ENCODE data around the gene BCAS3. TPM values are rescaled to one million over a fixed set of nuclear protein-coding genes. Genes with fewer than 3 reads are reported as not detected.
"Not testable (repeated sequence)": the region's sequence is repeated elsewhere in the genome, so short reads cannot be mapped to it uniquely, and the experiment has no call there.

The BCAS3 gene
- polyA plus RNA-seq, 3 donors from 2014 or later, result 26.3 to 53.8 (median 50.1) TPM

DNA sequence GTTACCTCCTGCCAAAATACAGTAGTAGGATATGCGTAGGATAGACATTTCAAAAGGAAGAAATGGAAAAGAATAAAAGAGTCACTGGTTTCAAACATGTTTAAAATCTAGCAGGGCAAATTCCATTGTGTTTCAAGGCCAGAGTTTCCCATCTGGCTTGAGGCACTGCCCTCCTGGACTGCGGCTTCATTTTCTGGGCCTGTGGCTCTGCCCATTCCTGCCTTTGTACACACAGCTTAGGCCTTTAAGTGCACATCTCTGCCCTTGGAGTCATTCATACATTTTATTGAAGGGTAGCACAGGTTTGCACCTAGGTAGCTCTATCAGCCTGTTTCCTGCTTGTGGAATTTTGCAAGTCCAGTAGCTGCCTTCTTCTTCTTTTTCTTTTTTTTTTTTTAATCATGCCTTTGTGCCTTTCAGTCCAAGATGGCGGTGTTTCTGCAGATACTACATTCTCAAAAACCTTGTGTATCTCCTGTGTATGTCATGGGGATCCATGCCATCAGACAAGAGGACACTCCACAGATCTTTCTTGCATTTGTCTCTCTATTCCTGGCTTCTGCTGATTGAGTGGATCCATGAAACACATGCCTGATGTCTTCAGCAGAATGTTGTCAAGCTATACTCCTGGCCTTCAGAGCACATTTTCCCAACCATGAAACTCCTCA lies 282.9 kb downstream of the BCAS3 start:
- H3K27ac Mint-ChIP-seq, result peak overlapping the region in 1 of 6 donors; percentile 33
- DNase-seq, result no peak
- H3K27me3 Mint-ChIP-seq (ENCODE audit: low read depth in 3 of 3), result peaks cover 0 to 2% (median 0%) of the 10 kb centered on the region in 3 donors
- H3K9me3 Mint-ChIP-seq, result peaks cover 0 to 3% (median 0%) of the 10 kb centered on the region in 6 donors
- H3K36me3 Mint-ChIP-seq, result peaks cover 10 to 38% (median 12%) of the 10 kb centered on the region in 3 donors
- peaks cover 0 to 2% of the 10 kb centered on the region in 2 donors for H3K4me1 Mint-ChIP-seq
- H3K4me3 Mint-ChIP-seq, result no peak overlapping the region

- Mint-ChIP-seq H3K27ac (no peak overlapping the region), H3K27me3 (ENCODE audit: low read depth in 3 of 3) (peaks cover 0 to 2% (median 2%) of the 10 kb centered on the region in 3 donors), H3K4me3 (no peak overlapping the region), H3K9me3 (peaks cover 3 to 13% (median 7%) of the 10 kb centered on the region in 6 donors), H3K36me3 (peaks cover 22 to 40% (median 22%) of the 10 kb centered on the region in 3 donors), H3K4me1 (peaks cover 0 to 2% of the 10 kb centered on the region in 2 donors)
- no peak for DNase-seq
Measured at GRCh38 chr17:60964160-60964559, 286.5 kb downstream of the BCAS3 start.

GRCh38 chr17:60968266-60968665 lies 290.6 kb downstream of the BCAS3 start:
- no peak overlapping the region for H3K27ac Mint-ChIP-seq
- H3K4me3 Mint-ChIP-seq, result no peak overlapping the region
- H3K27me3 Mint-ChIP-seq (ENCODE audit: low read depth in 3 of 3), result peaks cover 0 to 3% (median 0%) of the 10 kb centered on the region in 3 donors
- no peak for DNase-seq
- no peaks in the 10 kb centered on the region for H3K4me1 Mint-ChIP-seq
- peaks cover 2 to 13% (median 7%) of the 10 kb centered on the region in 6 donors for H3K9me3 Mint-ChIP-seq
- peaks cover 12 to 25% (median 12%) of the 10 kb centered on the region in 3 donors for H3K36me3 Mint-ChIP-seq

DNA sequence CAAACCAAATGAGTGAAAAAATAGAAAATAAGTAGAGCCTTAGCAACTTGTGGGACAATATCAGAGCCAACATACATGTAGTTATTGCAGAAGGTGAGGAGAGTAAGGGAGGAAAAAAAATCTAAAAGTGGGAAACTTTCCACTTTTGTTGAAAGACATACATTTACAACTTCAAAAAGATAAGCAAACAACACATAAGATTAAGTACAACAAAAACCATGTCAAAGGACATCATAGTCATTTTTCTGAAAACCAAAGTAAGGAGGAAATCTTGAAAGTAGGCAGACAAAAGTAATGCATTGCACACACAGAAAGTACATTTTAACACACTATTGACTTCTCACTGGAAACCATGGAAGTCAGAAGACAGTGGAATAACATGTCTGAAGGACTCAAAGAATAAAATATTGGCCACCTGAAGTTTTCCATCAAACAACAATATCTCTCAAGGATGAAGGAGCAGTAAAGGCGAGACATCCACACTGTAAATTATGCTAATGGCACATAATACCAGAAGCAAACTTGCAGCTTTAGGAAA lies 291.9 kb downstream of the BCAS3 start:
- H3K9me3 Mint-ChIP-seq, result peaks cover 2 to 13% (median 6%) of the 10 kb centered on the region in 6 donors
- H3K36me3 Mint-ChIP-seq, result peaks cover 9 to 17% (median 12%) of the 10 kb centered on the region in 3 donors
- peaks cover 0 to 3% (median 0%) of the 10 kb centered on the region in 3 donors for H3K27me3 Mint-ChIP-seq (ENCODE audit: low read depth in 3 of 3)
- no peaks in the 10 kb centered on the region for H3K4me1 Mint-ChIP-seq
- no peak overlapping the region for H3K27ac Mint-ChIP-seq
- DNase-seq, result no peak
- no peak overlapping the region for H3K4me3 Mint-ChIP-seq

DNA sequence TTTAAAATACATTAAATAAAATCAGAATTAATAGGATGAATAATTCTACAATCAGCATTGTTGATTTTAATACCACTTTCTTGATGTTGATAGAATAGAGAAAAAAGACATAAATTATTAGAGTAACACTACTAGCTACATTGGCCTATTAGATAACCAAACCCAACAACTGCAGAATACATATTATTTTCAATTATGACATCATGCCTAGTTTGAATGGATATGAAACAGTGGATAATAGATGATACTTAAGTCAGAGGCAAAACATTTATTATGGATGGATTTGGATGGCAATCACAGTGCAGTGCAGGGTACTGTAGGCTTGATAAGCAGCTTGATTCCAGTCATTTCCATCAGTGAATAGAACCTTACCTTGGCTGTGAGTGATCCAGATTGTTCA lies 293.1 kb downstream of the BCAS3 start:
- Mint-ChIP-seq H3K27me3 (ENCODE audit: low read depth in 3 of 3) (peaks cover 0 to 3% (median 0%) of the 10 kb centered on the region in 3 donors), H3K9me3 (peaks cover 0 to 13% (median 6%) of the 10 kb centered on the region in 6 donors), H3K4me3 (no peak overlapping the region), H3K4me1 (no peaks in the 10 kb centered on the region), H3K27ac (no peak overlapping the region), H3K36me3 (peaks cover 9 to 12% (median 12%) of the 10 kb centered on the region in 3 donors)
- DNase-seq, result no peak

DNA sequence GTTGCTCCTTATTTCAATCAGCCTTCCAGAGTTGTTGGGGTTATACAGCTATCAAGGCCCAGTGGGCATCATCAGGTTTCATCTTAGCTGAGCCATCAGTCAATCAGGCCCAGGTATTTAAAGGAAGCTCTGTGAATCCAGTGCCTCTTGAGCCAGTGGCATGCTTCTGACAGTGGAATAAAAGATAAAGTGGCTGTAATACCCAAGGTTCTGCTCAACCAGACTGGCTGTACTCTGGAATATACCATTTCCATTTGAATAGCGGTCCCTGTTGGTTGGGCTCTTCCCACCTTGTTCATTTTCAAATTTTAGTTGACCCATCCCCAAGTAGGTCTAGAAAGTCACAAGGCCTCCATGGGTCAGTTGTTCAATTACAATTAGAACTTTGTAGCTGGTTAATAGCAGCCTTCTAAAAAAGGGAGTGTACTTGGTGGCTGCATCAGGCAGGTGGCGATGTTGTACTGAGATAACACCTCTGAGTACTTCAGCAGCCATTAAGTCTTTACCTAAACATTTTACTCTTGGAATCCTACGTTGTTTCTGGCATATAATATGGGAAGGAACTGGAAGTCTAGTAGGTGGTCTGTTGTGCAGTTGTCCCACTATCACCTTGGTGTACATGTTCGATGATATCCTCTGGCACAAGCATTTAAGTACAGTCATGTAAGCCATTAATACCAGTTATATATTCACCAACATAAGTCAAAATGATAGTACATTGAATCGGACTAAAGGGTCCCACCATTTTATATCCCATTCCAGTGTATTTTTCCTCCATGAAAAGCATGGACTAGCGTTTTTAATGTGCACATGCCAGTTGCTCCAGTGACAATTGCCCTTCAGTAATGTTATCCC lies 294.1 kb downstream of the BCAS3 start:
- H3K27ac Mint-ChIP-seq, result no peak overlapping the region
- no peaks in the 10 kb centered on the region for H3K4me1 Mint-ChIP-seq
- peaks cover 0 to 13% (median 6%) of the 10 kb centered on the region in 6 donors for H3K9me3 Mint-ChIP-seq
- H3K36me3 Mint-ChIP-seq, result peaks cover 5 to 12% (median 9%) of the 10 kb centered on the region in 3 donors
- peak; percentile 19 to 34 (median 26) for DNase-seq
- H3K4me3 Mint-ChIP-seq, result no peak overlapping the region
- peaks cover 0 to 3% (median 0%) of the 10 kb centered on the region in 3 donors for H3K27me3 Mint-ChIP-seq (ENCODE audit: low read depth in 3 of 3)

DNA sequence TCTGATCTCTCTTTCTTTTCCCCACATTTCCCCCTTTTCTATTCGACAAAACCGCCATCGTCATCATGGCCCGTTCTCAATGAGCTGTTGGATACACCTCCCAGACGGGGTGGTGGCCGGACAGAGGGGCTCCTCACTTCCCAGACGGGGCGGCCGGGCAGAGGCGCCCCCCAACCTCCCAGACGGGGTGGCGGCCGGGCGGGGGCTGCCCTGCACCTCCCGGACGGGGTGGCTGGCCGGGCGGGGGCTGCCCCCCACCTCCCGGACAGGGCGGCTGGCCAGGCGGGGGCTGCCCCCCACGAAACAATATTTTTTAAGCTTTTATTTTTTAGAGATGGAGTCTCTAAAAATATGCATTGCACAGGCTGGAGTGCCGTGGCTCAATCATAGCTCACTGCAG lies 299.2 kb downstream of the BCAS3 start:
- H3K4me3 Mint-ChIP-seq; H3K9me3 Mint-ChIP-seq; H3K36me3 Mint-ChIP-seq; H3K27ac Mint-ChIP-seq; H3K27me3 Mint-ChIP-seq (ENCODE audit: low read depth in 3 of 3); H3K4me1 Mint-ChIP-seq; DNase-seq: not testable (repeated sequence)

DNA sequence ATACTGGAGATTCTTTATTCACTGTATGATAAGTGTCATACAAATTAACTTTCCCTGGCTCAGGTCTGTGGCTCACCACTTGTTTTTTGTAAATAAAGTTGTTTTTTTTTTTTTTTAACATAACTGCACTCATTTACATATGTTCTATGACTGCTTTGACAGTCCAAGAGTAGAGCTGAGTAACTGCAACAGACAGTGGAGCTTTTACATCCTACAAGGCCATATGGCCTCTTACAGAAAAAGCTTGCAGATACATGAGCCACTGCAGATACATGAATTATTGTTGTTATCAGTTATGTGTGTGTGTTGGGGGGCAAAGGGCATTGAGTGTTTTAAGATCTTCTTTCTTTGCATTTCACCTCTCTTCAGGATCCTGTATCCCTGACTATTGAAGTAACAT lies 311.7 kb downstream of the BCAS3 start:
- Mint-ChIP-seq H3K27me3 (ENCODE audit: low read depth in 3 of 3) (peaks cover 0 to 4% (median 2%) of the 10 kb centered on the region in 3 donors), H3K36me3 (peaks cover 0 to 3% (median 0%) of the 10 kb centered on the region in 3 donors), H3K27ac (no peak overlapping the region), H3K4me3 (no peak overlapping the region), H3K9me3 (no peaks in the 10 kb centered on the region), H3K4me1 (no peaks in the 10 kb centered on the region)
- no peak for DNase-seq

- Mint-ChIP-seq H3K4me3 (no peak overlapping the region), H3K9me3 (no peaks in the 10 kb centered on the region), H3K36me3 (peaks cover 0 to 3% (median 0%) of the 10 kb centered on the region in 3 donors), H3K27ac (no peak overlapping the region), H3K27me3 (ENCODE audit: low read depth in 3 of 3) (peaks cover 0 to 4% (median 2%) of the 10 kb centered on the region in 3 donors), H3K4me1 (no peaks in the 10 kb centered on the region)
- no peak for DNase-seq
Measured at GRCh38 chr17:60989846-60990245, 312.2 kb downstream of the BCAS3 start.

GRCh38 chr17:60993497-60993896 lies 315.8 kb downstream of the BCAS3 start:
- Mint-ChIP-seq H3K4me3 (no peak overlapping the region), H3K27ac (no peak overlapping the region), H3K4me1 (no peaks in the 10 kb centered on the region), H3K27me3 (ENCODE audit: low read depth in 3 of 3) (peaks cover 0 to 2% (median 0%) of the 10 kb centered on the region in 3 donors), H3K36me3 (peaks cover 0 to 3% (median 0%) of the 10 kb centered on the region in 3 donors), H3K9me3 (no peaks in the 10 kb centered on the region)
- no peak for DNase-seq

DNA sequence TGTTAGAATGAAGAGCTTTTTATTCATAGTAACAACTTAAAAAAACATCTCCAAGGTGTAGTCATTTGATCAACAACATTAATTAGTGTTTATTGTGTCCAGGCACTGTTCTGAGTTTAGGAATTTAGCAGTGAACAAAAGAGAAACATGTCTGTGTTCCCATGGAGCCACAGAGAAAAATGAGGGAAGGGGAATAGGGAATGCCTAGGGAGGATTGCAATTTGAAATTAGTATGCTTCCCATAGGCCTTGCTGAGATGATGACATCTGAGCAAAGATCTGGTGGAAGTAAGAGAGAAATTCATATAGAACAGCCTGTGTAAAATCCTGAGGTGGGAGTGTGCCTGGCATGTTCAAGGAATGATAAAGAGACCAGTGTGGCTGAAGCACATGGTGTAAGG lies 318.0 kb downstream of the BCAS3 start:
- peaks cover 0 to 4% (median 0%) of the 10 kb centered on the region in 3 donors for H3K27me3 Mint-ChIP-seq (ENCODE audit: low read depth in 3 of 3)

GRCh38 chr17:61000911-61001310 lies 323.3 kb downstream of the BCAS3 start:
- Mint-ChIP-seq H3K27me3 (ENCODE audit: low read depth in 3 of 3) (peaks cover 0 to 5% (median 0%) of the 10 kb centered on the region in 3 donors), H3K4me1 (no peaks in the 10 kb centered on the region), H3K36me3 (peaks cover 0 to 4% (median 0%) of the 10 kb centered on the region in 3 donors), H3K9me3 (peaks cover 0 to 2% (median 0%) of the 10 kb centered on the region in 6 donors), H3K4me3 (no peak overlapping the region), H3K27ac (no peak overlapping the region)
- DNase-seq, result no peak

More for the DNA sequence above, 318.0 kb downstream of the BCAS3 start:
- DNase-seq, result no peak
- no peaks in the 10 kb centered on the region for H3K4me1 Mint-ChIP-seq
- H3K27ac Mint-ChIP-seq, result no peak overlapping the region
- H3K36me3 Mint-ChIP-seq, result no peaks in the 10 kb centered on the region
- no peak overlapping the region for H3K4me3 Mint-ChIP-seq
- H3K9me3 Mint-ChIP-seq, result no peaks in the 10 kb centered on the region

DNA sequence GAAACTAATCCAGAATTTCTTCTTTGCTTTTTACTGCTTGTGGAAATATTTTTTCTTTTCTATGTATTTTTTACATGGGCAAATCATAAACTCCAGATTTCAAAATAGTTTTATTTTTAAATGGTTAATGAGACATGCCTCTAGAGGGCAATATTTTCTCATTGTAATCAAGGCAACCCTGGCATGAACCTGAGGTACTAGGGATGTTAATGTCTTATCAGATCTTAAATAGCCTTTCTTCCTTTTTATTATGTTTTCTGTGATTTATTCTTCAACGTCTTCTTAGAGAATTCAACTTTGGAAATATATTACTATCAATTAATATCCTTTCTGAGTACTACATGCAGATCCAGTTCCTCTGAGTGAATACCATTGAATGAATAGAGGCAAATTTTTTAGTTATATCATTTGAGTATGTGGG lies 324.7 kb downstream of the BCAS3 start:
- Mint-ChIP-seq H3K27me3 (ENCODE audit: low read depth in 3 of 3) (peaks cover 0 to 5% (median 0%) of the 10 kb centered on the region in 3 donors), H3K4me3 (no peak overlapping the region), H3K36me3 (peaks cover 0 to 4% (median 0%) of the 10 kb centered on the region in 3 donors), H3K4me1 (no peaks in the 10 kb centered on the region), H3K27ac (no peak overlapping the region), H3K9me3 (peaks cover 0 to 2% (median 0%) of the 10 kb centered on the region in 6 donors)
- DNase-seq, result peak in 2 of 3 donors; percentile 22 to 31

All from immature natural killer cell (primary cell).